Skeletal muscle satellite cell (primary cell): ENCODE results near the gene PIANP.

Experiments
- H3K27me3 ChIP-seq: 2 replicates; pipeline ENCODE4 v1.7.0; 2013; ENCODE audit warnings: low read length; ENCODE audit not compliant: control insufficient read depth, insufficient read depth
- H3K36me3 ChIP-seq: 2 replicates; pipeline ENCODE4 v1.7.0; 2013; ENCODE audit warnings: mild to moderate bottlenecking, control low read depth, low read length; ENCODE audit not compliant: insufficient read depth
- H3K4me1 ChIP-seq: 2 replicates; pipeline ENCODE4 v1.7.0; 2013; ENCODE audit warnings: low read length; ENCODE audit not compliant: control insufficient read depth, insufficient read depth
- H3K4me2 ChIP-seq: 2 replicates; pipeline ENCODE4 v1.7.0; 2013; ENCODE audit warnings: mild to moderate bottlenecking, low read length
- H3K4me3 ChIP-seq: 2 replicates; pipeline ENCODE4 v1.7.0; 2013; ENCODE audit warnings: low read length
- H3K9ac ChIP-seq: 2 replicates; pipeline ENCODE4 v1.7.0; 2013; ENCODE audit warnings: mild to moderate bottlenecking, low read depth, low read length, moderate library complexity
- H3K9me3 ChIP-seq: replicated peaks from 2 replicates; pipeline ENCODE4 v1.7.0; 2013; ENCODE audit warnings: mild to moderate bottlenecking, control low read depth, low read length

PIANP gene

GRCh38 chr12:6688999-6689882 is 11.4 kb downstream of the PIANP start, which contains the start of gene ZNF384:
TSS of gene ZNF384 (minus strand) at chr12:6689375. CDS start at chr12:6679520, 9,855 bp downstream.
- H3K4me3 ChIP-seq, result peak within 1 kb of the TSS; percentile 83
- H3K9ac ChIP-seq, result peak within 1 kb of the TSS; percentile 98
- no peaks in the 10 kb centered on the region for H3K9me3 ChIP-seq
- peak within 1 kb of the TSS; percentile 99 for H3K4me2 ChIP-seq
- H3K27me3 ChIP-seq, result no peaks in the 10 kb centered on the region
- H3K4me1 ChIP-seq, result peaks cover 16% of the 10 kb centered on the region
- H3K36me3 ChIP-seq, result peaks cover 7% of the 10 kb centered on the region

GRCh38 chr12:6688543-6688998 is 12.0 kb downstream of the PIANP start:
- peak overlapping the region; percentile 99 for H3K4me2 ChIP-seq
- H3K36me3 ChIP-seq, result peaks cover 7% of the 10 kb centered on the region
- peaks cover 16% of the 10 kb centered on the region for H3K4me1 ChIP-seq
- peak overlapping the region; percentile 83 for H3K4me3 ChIP-seq
- H3K9ac ChIP-seq, result peak overlapping the region; percentile 98
- no peaks in the 10 kb centered on the region for H3K27me3 ChIP-seq
- H3K9me3 ChIP-seq, result no peaks in the 10 kb centered on the region

GRCh38 chr12:6685814-6686213 is 14.8 kb downstream of the PIANP start:
- H3K9ac ChIP-seq, result no peak overlapping the region
- H3K36me3 ChIP-seq, result peaks cover 16% of the 10 kb centered on the region
- no peaks in the 10 kb centered on the region for H3K27me3 ChIP-seq
- no peaks in the 10 kb centered on the region for H3K9me3 ChIP-seq
- H3K4me3 ChIP-seq, result no peak overlapping the region
- no peak overlapping the region for H3K4me2 ChIP-seq
- H3K4me1 ChIP-seq, result peaks cover 16% of the 10 kb centered on the region

GRCh38 chr12:6684609-6685008 is 16.0 kb downstream of the PIANP start:
- Histone ChIP-seq H3K27me3 (no peaks in the 10 kb centered on the region), H3K4me1 (peaks cover 12% of the 10 kb centered on the region), H3K36me3 (peaks cover 25% of the 10 kb centered on the region), H3K4me3 (no peak overlapping the region), H3K4me2 (no peak overlapping the region), H3K9ac (no peak overlapping the region), H3K9me3 (no peaks in the 10 kb centered on the region)

- no peaks in the 10 kb centered on the region for H3K4me1 ChIP-seq
- H3K36me3 ChIP-seq, result peaks cover 79% of the 10 kb centered on the region
- no peak overlapping the region for H3K4me3 ChIP-seq
- no peak overlapping the region for H3K9ac ChIP-seq
- H3K9me3 ChIP-seq, result no peaks in the 10 kb centered on the region
- H3K27me3 ChIP-seq, result no peaks in the 10 kb centered on the region
- no peak overlapping the region for H3K4me2 ChIP-seq
These were observed 23.7 kb downstream of the PIANP start for GRCh38 chr12:6676962-6677361.

- H3K4me2 ChIP-seq, result no peak overlapping the region
- no peak overlapping the region for H3K9ac ChIP-seq
- H3K4me1 ChIP-seq, result no peaks in the 10 kb centered on the region
- no peaks in the 10 kb centered on the region for H3K27me3 ChIP-seq
- H3K36me3 ChIP-seq, result peaks cover 86% of the 10 kb centered on the region
- no peaks in the 10 kb centered on the region for H3K9me3 ChIP-seq
- no peak overlapping the region for H3K4me3 ChIP-seq
These were observed 28.5 kb downstream of the PIANP start for GRCh38 chr12:6672143-6672542.

GRCh38 chr12:6667559-6668210 is 32.9 kb downstream of the PIANP start:
- H3K9ac ChIP-seq, result no peak overlapping the region
- H3K4me3 ChIP-seq, result no peak overlapping the region
- H3K36me3 ChIP-seq, result peaks cover 54% of the 10 kb centered on the region
- H3K4me1 ChIP-seq, result no peaks in the 10 kb centered on the region
- no peak overlapping the region for H3K4me2 ChIP-seq
- H3K9me3 ChIP-seq, result no peaks in the 10 kb centered on the region
- no peaks in the 10 kb centered on the region for H3K27me3 ChIP-seq

GRCh38 chr12:6666211-6666610 is 34.4 kb downstream of the PIANP start:
- Histone ChIP-seq H3K4me1 (peaks cover 7% of the 10 kb centered on the region), H3K27me3 (no peaks in the 10 kb centered on the region), H3K4me3 (no peak overlapping the region), H3K36me3 (peaks cover 41% of the 10 kb centered on the region), H3K4me2 (no peak overlapping the region), H3K9me3 (no peaks in the 10 kb centered on the region), H3K9ac (no peak overlapping the region)

- Histone ChIP-seq H3K36me3 (peaks cover 28% of the 10 kb centered on the region), H3K9me3 (no peaks in the 10 kb centered on the region), H3K4me2 (no peak overlapping the region), H3K27me3 (no peaks in the 10 kb centered on the region), H3K4me3 (no peak overlapping the region), H3K9ac (no peak overlapping the region), H3K4me1 (peaks cover 7% of the 10 kb centered on the region)
These were observed 35.7 kb downstream of the PIANP start for GRCh38 chr12:6664902-6665301.

GRCh38 chr12:6662906-6663742 is 37.5 kb downstream of the PIANP start, which contains the start of gene ING4:
TSS of gene ING4 (minus strand) at chr12:6663119. CDS start at chr12:6663101, 18 bp downstream.
- H3K4me1 ChIP-seq, result peaks cover 7% of the 10 kb centered on the region
- H3K4me3 ChIP-seq, result peak within 1 kb of the TSS; percentile 90
- peak within 1 kb of the TSS; percentile 85 for H3K4me2 ChIP-seq
- no peaks in the 10 kb centered on the region for H3K27me3 ChIP-seq
- no peaks in the 10 kb centered on the region for H3K9me3 ChIP-seq
- peaks cover 14% of the 10 kb centered on the region for H3K36me3 ChIP-seq
- peak within 1 kb of the TSS; percentile 86 for H3K9ac ChIP-seq

GRCh38 chr12:6662602-6662905 is 38.1 kb downstream of the PIANP start:
- peaks cover 8% of the 10 kb centered on the region for H3K36me3 ChIP-seq
- H3K4me2 ChIP-seq, result peak overlapping the region; percentile 85
- H3K27me3 ChIP-seq, result no peaks in the 10 kb centered on the region
- no peaks in the 10 kb centered on the region for H3K9me3 ChIP-seq
- H3K4me3 ChIP-seq, result peak overlapping the region; percentile 90
- H3K4me1 ChIP-seq, result peaks cover 7% of the 10 kb centered on the region
- peak overlapping the region; percentile 86 for H3K9ac ChIP-seq
